Ovary (tissue), 9 donors: ENCODE results near the gene IFNGR1. TPM values are rescaled to one million over a fixed set of nuclear protein-coding genes. Genes with fewer than 3 reads are reported as not detected.
A peak's percentile ranks its signal among the peaks of the same experiment; 100 is the strongest.
"Not testable (repeated sequence)": the region's sequence is repeated elsewhere in the genome, so short reads cannot be mapped to it uniquely, and the experiment has no call there.

ENCODE experiments used
- DNase-seq, 5 donors: peaks; one replicate each; pipeline ENCODE4 v3.0.0-alpha.2; 2019 to 2020
- H3K27ac ChIP-seq, 2 donors: fragments of 200-600 bp; one replicate each; pipeline versions ENCODE4 v1.5.1 to v1.8.0; 2019 to 2022
- H3K27me3 ChIP-seq: fragments of 200-600 bp; one replicate; pipeline ENCODE4 v1.8.0; 2022
- H3K36me3 ChIP-seq: fragments of 200-600 bp; sonication (generic); one replicate; pipeline ENCODE4 v1.5.1; 2019
- H3K4me1 ChIP-seq: one replicate; pipeline ENCODE4 v1.8.1; 2013; ENCODE audit warnings: mild to moderate bottlenecking, moderate library complexity; ENCODE audit not compliant: insufficient read depth
- H3K4me3 ChIP-seq: fragments of 200-600 bp; sonication (generic); one replicate; pipeline ENCODE4 v1.5.1; 2017
- H3K9me3 ChIP-seq, 2 donors: fragments of 200-600 bp in 1 of 2; sonication (generic) in 1 of 2; one replicate each; pipeline versions ENCODE4 v1.5.1 to v1.8.1; 2013 to 2019; ENCODE audit warnings: mild to moderate bottlenecking in 1 of 2, moderate library complexity in 1 of 2
- CTCF ChIP-seq, 3 donors: fragments of 450-650 bp in 2 of 3; fragments of 200-600 bp in 1 of 3; IDR thresholded peaks; one replicate each; pipeline versions ENCODE4 v1.5.1 to v1.8.0; 2016 to 2022; ENCODE audit warnings: antibody characterized with exemption in 3 of 3, mild to moderate bottlenecking in 1 of 3
- EP300 ChIP-seq: sonication (generic); formaldehyde crosslinking; IDR thresholded peaks from one replicate; pipeline ENCODE4 v1.6.1; 2017; ENCODE audit warnings: antibody characterized with exemption
- POLR2A ChIP-seq: fragments of 450-650 bp; IDR thresholded peaks from one replicate; pipeline ENCODE4 v1.6.1; 2017; ENCODE audit warnings: antibody characterized with exemption, mild to moderate bottlenecking, moderate library complexity
- WGBS, 3 donors: extraction: QIAGEN DNeasy Blood & Tissue Kit in 1 of 3; methylation state at CpG; one replicate each; pipeline versions ENCODE4 v1.1.5 to v1.1.7; 2013 to 2017; 5-methylcytosine and 5-hydroxymethylcytosine counted together
- intact Hi-C, 4 donors: fragments of 100-400 bp; cut with DNase I; formaldehyde crosslinking; loops; one replicate each; pipeline versions ENCODE4 v1.11.0 to v1.15.1; 2022 to 2023
- polyA plus RNA-seq, 2 donors: library from polyadenylated mRNA; stranded (reverse); fragments of 200-250 nt in 1 of 2; fragments of 350-450 nt in 1 of 2; fragmentation: Illumina TruSeq in 1 of 2; extraction: RNeasy Lipid Tissue Mini Kit (QIAGEN cat#74804) in 1 of 2; gene quantifications; one replicate each; pipeline ENCODE4 v1.2.3, GENCODE V29; 2013 to 2014
- total RNA-seq, 7 donors: library from RNA; depleted of rRNA in 2 of 7; stranded (reverse); fragments of >200 nt in 2 of 7; fragmentation: NEBNext Ultra II Directional in 3 of 7; extraction: Animal tissue kit (Norgen Biotek cat#: 25700) in 3 of 7; gene quantifications; one replicate each; pipeline versions ENCODE4 v1.1.0 to v1.2.4, GENCODE V29; 2016 to 2023
- donor health status: DM: no; HTN: no; CAD: no; lungs with moderate emphysema.
- donor health status: DM: no; HTN: no; CAD: no.
- donor health status: Bipolar disorder and iron deficiency.
- donor health status: DM: yes; HTN: yes; CAD: no.
- donor health status: DM: no; HTN: no; CAD: no.
- donor health status: DM: yes; HTN: yes; CAD: no.

The IFNGR1 gene
- total and polyA plus RNA-seq, 9 donors = 37.1 to 95.2 (median 55.5) TPM

GRCh38 chr6:137213813-137214212 is 5.4 kb downstream of the IFNGR1 start:
- TF ChIP-seq CTCF (IDR thresholded peaks at IDR 0.05) (no peak), EP300 (no peak), POLR2A (no peak)
- H3K4me1 ChIP-seq = peaks cover 21% of the 10 kb centered on the region
- intact Hi-C loops = no loop called here

GRCh38 chr6:137213331-137213740 is 5.8 kb downstream of the IFNGR1 start:
- intact Hi-C loops = no loop called here
- Histone ChIP-seq H3K27me3 (no peaks in the 10 kb centered on the region), H3K27ac (peak overlapping the region in 1 of 2 donors; percentile 18), H3K4me3 (no peak overlapping the region), H3K4me1 (peaks cover 21% of the 10 kb centered on the region), H3K9me3 (no peaks in the 10 kb centered on the region), H3K36me3 (no peaks in the 10 kb centered on the region)
- 6 to 14% (median 9%) methylated on average over 4 of the region's 4 CpGs for WGBS, 3 donors
- TF ChIP-seq CTCF (IDR thresholded peaks at IDR 0.05) (no peak), POLR2A (no peak), EP300 (no peak)
- DNase-seq = no peak

More at GRCh38 chr6:137213813-137214212, 5.4 kb downstream of the IFNGR1 start:
- Histone ChIP-seq H3K9me3 (no peaks in the 10 kb centered on the region), H3K4me3 (no peak overlapping the region), H3K27me3 (no peaks in the 10 kb centered on the region), H3K36me3 (no peaks in the 10 kb centered on the region), H3K27ac (peak overlapping the region in 1 of 2 donors; percentile 18)
- no peak for DNase-seq
- WGBS, 3 donors = 50 to 56% (median 51%) methylated on average over 2 of the region's 2 CpGs

GRCh38 chr6:137211910-137212309 is 7.3 kb downstream of the IFNGR1 start:
- H3K36me3 ChIP-seq = no peaks in the 10 kb centered on the region
- DNase-seq = no peak
- H3K27me3 ChIP-seq = no peaks in the 10 kb centered on the region
- H3K9me3 ChIP-seq = no peaks in the 10 kb centered on the region
- intact Hi-C loops = no loop called here
- no peak overlapping the region for H3K4me3 ChIP-seq
- H3K4me1 ChIP-seq = peaks cover 15% of the 10 kb centered on the region
- TF ChIP-seq CTCF (IDR thresholded peaks at IDR 0.05) = no peak
- TF ChIP-seq EP300 = no peak
- no peak for TF ChIP-seq POLR2A
- 96 to 99% (median 98%) methylated on average over 3 of the region's 3 CpGs for WGBS, 3 donors
- H3K27ac ChIP-seq = no peak overlapping the region

- Histone ChIP-seq H3K27me3 (no peaks in the 10 kb centered on the region), H3K4me3 (no peak overlapping the region), H3K36me3 (no peaks in the 10 kb centered on the region), H3K4me1 (peaks cover 16% of the 10 kb centered on the region), H3K27ac (no peak overlapping the region), H3K9me3 (no peaks in the 10 kb centered on the region)
- no peak for TF ChIP-seq CTCF (IDR thresholded peaks at IDR 0.05)
- no peak for DNase-seq
- intact Hi-C loops = no loop called here
These were observed 8.3 kb downstream of the IFNGR1 start for GRCh38 chr6:137210903-137211302.

- no peak overlapping the region for H3K27ac ChIP-seq
- intact Hi-C loops = no loop called here
- no peak overlapping the region for H3K4me3 ChIP-seq
- peaks cover 8% of the 10 kb centered on the region for H3K4me1 ChIP-seq
- no peaks in the 10 kb centered on the region for H3K9me3 ChIP-seq
- no peak for DNase-seq
- WGBS, 3 donors = 98 to 99% (median 99%) methylated on average over 7 of the region's 7 CpGs
- no peak for TF ChIP-seq CTCF (IDR thresholded peaks at IDR 0.05)
- no peak for TF ChIP-seq POLR2A
- TF ChIP-seq EP300 = no peak
- no peaks in the 10 kb centered on the region for H3K27me3 ChIP-seq
- no peaks in the 10 kb centered on the region for H3K36me3 ChIP-seq
These were observed 10.9 kb downstream of the IFNGR1 start for GRCh38 chr6:137208279-137208678.

- H3K36me3 ChIP-seq, DNase-seq, H3K4me1 ChIP-seq, H3K27me3 ChIP-seq, intact Hi-C loops, H3K27ac ChIP-seq, H3K4me3 ChIP-seq, H3K9me3 ChIP-seq: not testable (repeated sequence)
- WGBS, 3 donors = 96% methylated on average over 3 of the region's 3 CpGs
These were observed 11.7 kb downstream of the IFNGR1 start for GRCh38 chr6:137207457-137207856.
